Measurements from ENCODE around the gene CENPM. TPM values are rescaled to one million over a fixed set of nuclear protein-coding genes. Genes with fewer than 3 reads are reported as not detected.
"Not testable (repeated sequence)": the region's sequence is repeated elsewhere in the genome, so short reads cannot be mapped to it uniquely, and the experiment has no call there.

CENPM gene
- total RNA-seq, 1 donor from 2014 or later: 2.0 TPM

- Histone ChIP-seq H2AFZ (ENCODE audit: low read depth, low read length) (no peak within 1 kb of the TSS), H3K9me3 (ENCODE audit: insufficient read depth, low read depth, low read length) (no peaks in the 10 kb centered on the region), H3K4me1 (ENCODE audit: insufficient read depth, low read length) (no peaks in the 10 kb centered on the region), H3K27me3 (ENCODE audit: insufficient read depth, low read length) (no peaks in the 10 kb centered on the region), H3K79me2 (ENCODE audit: insufficient read depth, low read length) (no peaks in the 10 kb centered on the region), H3K36me3 (ENCODE audit: insufficient read depth, low read length) (no peaks in the 10 kb centered on the region), H3K9ac (ENCODE audit: low read length) (no peak within 1 kb of the TSS), H4K20me1 (ENCODE audit: insufficient read depth, low read length) (no peaks in the 10 kb centered on the region), H3K4me2 (ENCODE audit: low read length) (no peak within 1 kb of the TSS), H3K4me3 (ENCODE audit: insufficient read depth, low read depth, low read length) (no peak within 1 kb of the TSS), H3K27ac (ENCODE audit: low read depth, low read length) (no peak within 1 kb of the TSS)
- Mint-ChIP-seq H3K4me1 (ENCODE audit: low read depth, unreplicated experiment) (no peaks in the 10 kb centered on the region), H3K4me3 (ENCODE audit: unreplicated experiment) (no peak within 1 kb of the TSS), H3K27me3 (ENCODE audit: low read depth, unreplicated experiment) (peaks cover 3% of the 10 kb centered on the region), H3K27ac (ENCODE audit: unreplicated experiment) (no peak within 1 kb of the TSS), H3K36me3 (ENCODE audit: low read depth, unreplicated experiment) (no peaks in the 10 kb centered on the region), H3K9me3 (ENCODE audit: unreplicated experiment) (peaks cover 2% of the 10 kb centered on the region)
- no peak for FAIRE-seq
- DNase-seq (ENCODE audit: low read depth): no peak
- no peak for TF ChIP-seq EZH2 (IDR thresholded peaks at IDR 0.05; ENCODE audit: insufficient read depth, low read length)
- TF ChIP-seq, protein P1, sequence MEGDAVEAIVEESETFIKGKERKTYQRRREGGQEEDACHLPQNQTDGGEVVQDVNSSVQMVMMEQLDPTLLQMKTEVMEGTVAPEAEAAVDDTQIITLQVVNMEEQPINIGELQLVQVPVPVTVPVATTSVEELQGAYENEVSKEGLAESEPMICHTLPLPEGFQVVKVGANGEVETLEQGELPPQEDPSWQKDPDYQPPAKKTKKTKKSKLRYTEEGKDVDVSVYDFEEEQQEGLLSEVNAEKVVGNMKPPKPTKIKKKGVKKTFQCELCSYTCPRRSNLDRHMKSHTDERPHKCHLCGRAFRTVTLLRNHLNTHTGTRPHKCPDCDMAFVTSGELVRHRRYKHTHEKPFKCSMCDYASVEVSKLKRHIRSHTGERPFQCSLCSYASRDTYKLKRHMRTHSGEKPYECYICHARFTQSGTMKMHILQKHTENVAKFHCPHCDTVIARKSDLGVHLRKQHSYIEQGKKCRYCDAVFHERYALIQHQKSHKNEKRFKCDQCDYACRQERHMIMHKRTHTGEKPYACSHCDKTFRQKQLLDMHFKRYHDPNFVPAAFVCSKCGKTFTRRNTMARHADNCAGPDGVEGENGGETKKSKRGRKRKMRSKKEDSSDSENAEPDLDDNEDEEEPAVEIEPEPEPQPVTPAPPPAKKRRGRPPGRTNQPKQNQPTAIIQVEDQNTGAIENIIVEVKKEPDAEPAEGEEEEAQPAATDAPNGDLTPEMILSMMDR (IDR thresholded peaks at IDR 0.05; ENCODE audit: insufficient read depth, low read depth, low read length): no peak
Measured at GRCh38 chr22:41951898-41952474, 5.0 kb upstream of the CENPM start, which contains the start of gene SMIM45. TSS of gene SMIM45 (plus strand) at chr22:41952150.

DNA sequence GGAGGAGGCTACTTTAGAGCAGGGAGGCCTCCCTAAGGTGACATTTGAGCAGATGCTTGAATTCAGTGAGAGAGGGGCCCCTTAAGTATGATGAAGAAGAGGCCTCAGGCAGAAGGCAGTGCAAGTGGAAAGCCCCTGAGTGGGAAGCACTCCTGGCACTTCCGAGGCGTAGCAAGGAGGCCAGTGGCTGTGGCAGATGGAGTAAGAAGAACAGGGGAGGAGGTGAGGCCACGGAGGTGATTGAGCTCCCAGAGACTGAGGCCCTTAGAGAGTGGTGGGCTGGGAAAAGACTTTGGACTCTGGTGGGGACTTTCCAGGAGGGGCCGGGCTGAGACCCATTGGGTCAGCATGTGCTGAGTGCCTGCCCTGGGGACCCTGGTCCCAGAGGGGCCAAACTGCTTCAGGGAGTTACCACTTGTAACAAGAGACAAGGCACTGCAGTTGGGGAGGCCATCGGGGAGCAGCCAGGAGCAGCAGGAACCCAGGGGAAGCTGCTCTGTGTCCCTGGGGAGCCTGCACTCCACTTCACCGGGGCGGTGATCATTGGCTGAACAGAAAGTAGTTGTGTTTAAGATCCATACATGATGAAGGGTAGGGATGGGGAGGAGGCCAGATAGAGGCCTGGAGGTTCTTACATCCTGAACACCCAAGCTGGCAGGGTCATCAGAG lies 2.5 kb upstream of the CENPM start:
- H3K36me3 Mint-ChIP-seq (ENCODE audit: low read depth, unreplicated experiment): no peaks in the 10 kb centered on the region
- peaks cover 2% of the 10 kb centered on the region for H3K9me3 Mint-ChIP-seq (ENCODE audit: unreplicated experiment)
- TF ChIP-seq, protein P1 (IDR thresholded peaks at IDR 0.05; ENCODE audit: insufficient read depth, low read depth, low read length): no peak
- no peak for TF ChIP-seq EZH2 (IDR thresholded peaks at IDR 0.05; ENCODE audit: insufficient read depth, low read length)
- no peak for DNase-seq (ENCODE audit: low read depth)
- H3K4me3 Mint-ChIP-seq (ENCODE audit: unreplicated experiment): no peak overlapping the region
- Histone ChIP-seq H3K27ac (ENCODE audit: low read depth, low read length) (no peak overlapping the region), H3K4me3 (ENCODE audit: insufficient read depth, low read depth, low read length) (no peak overlapping the region), H3K27me3 (ENCODE audit: insufficient read depth, low read length) (no peaks in the 10 kb centered on the region), H4K20me1 (ENCODE audit: insufficient read depth, low read length) (no peaks in the 10 kb centered on the region), H3K79me2 (ENCODE audit: insufficient read depth, low read length) (peaks cover 7% of the 10 kb centered on the region), H3K36me3 (ENCODE audit: insufficient read depth, low read length) (peaks cover 3% of the 10 kb centered on the region), H3K4me2 (ENCODE audit: low read length) (no peak overlapping the region), H3K4me1 (ENCODE audit: insufficient read depth, low read length) (peaks cover 11% of the 10 kb centered on the region), H2AFZ (ENCODE audit: low read depth, low read length) (no peak overlapping the region), H3K9me3 (ENCODE audit: insufficient read depth, low read depth, low read length) (no peaks in the 10 kb centered on the region), H3K9ac (ENCODE audit: low read length) (no peak overlapping the region)
- H3K4me1 Mint-ChIP-seq (ENCODE audit: low read depth, unreplicated experiment): no peaks in the 10 kb centered on the region
- no peak for FAIRE-seq
- H3K27ac Mint-ChIP-seq (ENCODE audit: unreplicated experiment): peak overlapping the region; percentile 27
- H3K27me3 Mint-ChIP-seq (ENCODE audit: low read depth, unreplicated experiment): peaks cover 3% of the 10 kb centered on the region

DNA sequence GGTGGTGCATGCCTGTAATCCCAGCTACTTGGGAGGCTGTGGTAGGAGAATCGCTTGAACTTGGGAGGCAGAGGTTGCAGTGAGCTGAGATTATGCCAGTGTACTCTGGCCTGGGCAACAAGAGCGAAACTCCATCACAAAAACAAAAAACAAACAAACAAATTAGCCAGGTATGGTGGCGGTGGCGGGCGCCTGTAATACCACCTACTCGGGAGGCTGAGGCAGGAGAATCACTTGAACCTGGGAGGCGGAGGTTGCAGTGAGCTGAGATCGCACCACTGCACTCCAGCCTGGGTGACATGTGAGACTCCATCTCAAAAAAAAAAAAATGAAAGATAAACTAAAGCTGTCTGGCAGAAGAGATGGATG lies 2.0 kb upstream of the CENPM start:
- FAIRE-seq; H3K9ac ChIP-seq (ENCODE audit: low read length); H3K36me3 ChIP-seq (ENCODE audit: insufficient read depth, low read length); H3K27me3 Mint-ChIP-seq (ENCODE audit: low read depth, unreplicated experiment); H3K4me1 Mint-ChIP-seq (ENCODE audit: low read depth, unreplicated experiment); H3K27me3 ChIP-seq (ENCODE audit: insufficient read depth, low read length); H3K4me3 ChIP-seq (ENCODE audit: insufficient read depth, low read depth, low read length); H3K36me3 Mint-ChIP-seq (ENCODE audit: low read depth, unreplicated experiment); H3K4me2 ChIP-seq (ENCODE audit: low read length); H2AFZ ChIP-seq (ENCODE audit: low read depth, low read length); H3K79me2 ChIP-seq (ENCODE audit: insufficient read depth, low read length); DNase-seq (ENCODE audit: low read depth); H3K27ac ChIP-seq (ENCODE audit: low read depth, low read length); H3K4me3 Mint-ChIP-seq (ENCODE audit: unreplicated experiment); H3K9me3 ChIP-seq (ENCODE audit: insufficient read depth, low read depth, low read length); H3K9me3 Mint-ChIP-seq (ENCODE audit: unreplicated experiment); H4K20me1 ChIP-seq (ENCODE audit: insufficient read depth, low read length): not testable (repeated sequence)
- peaks cover 12% of the 10 kb centered on the region for H3K4me1 ChIP-seq (ENCODE audit: insufficient read depth, low read length)
- peak overlapping the region; percentile 27 for H3K27ac Mint-ChIP-seq (ENCODE audit: unreplicated experiment)

Measured in astrocyte (in vitro differentiated cells and primary cell).